NCI-H526 treated with DMSO at 0.1 percent for 48 hours (cell line): ENCODE measurements around the gene MFAP3L.

ENCODE experiments used
- DNase-seq: peaks from one replicate; lab custom pipeline; 2025; lab: John Stamatoyannopoulos, UW

The MFAP3L gene

DNA sequence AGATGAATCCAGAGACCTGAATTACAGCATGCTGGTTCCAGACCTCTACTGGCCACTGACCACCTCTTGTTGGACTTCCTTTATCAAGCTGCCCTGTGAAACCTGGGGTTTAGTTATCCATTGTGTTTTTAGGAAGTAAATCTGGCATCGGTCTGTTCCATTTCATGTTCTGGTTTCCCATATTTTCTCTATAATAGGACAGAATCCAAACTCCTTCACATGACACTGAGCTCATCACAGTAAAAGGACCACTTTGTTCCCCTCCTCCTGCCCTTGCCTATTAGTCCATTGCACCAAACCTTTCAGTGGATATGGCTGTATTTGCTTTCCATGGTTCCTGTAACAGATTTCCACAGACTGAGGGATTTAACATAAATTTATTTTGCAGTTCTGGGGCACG lies 4.0 kb downstream of the MFAP3L start:
- DNase-seq: no peak

DNA sequence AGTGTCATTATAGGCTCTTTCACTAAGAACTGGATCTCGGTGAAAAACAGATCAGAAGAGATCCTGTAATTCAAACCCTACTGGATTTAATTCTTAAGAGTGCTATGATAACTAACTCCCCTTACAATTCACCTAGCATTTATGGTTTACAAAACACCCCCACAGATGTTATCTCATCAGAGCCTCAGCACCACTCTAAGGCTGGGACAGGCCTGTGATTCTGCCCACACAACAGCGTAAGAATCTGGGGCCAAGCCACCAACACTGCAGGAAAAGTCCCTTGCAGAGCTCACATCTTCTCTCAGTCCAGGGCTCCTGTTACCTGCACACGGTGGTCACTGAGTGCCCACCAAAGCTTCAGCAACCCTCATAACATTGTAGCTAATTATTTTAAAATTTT lies 8.9 kb downstream of the MFAP3L start:
- DNase-seq: no peak

DNA sequence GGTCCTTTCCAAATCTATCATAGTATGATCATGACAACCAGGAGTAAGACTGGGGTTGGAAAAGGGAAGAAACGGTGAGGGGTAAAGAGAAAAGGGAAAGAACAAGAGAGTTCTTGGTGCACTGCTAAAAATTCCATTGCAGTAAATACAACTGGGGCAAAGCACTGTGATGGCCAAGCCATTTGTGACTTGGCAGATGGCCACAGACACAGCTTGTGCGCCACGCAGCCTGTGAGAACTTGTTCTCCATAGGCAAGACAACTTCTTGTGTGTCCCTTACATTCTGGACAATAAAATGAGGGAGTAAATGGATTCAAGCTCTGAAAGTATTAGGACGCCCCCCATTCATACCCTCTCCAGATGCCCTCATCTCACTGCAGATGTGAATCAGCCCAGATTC lies 10.9 kb downstream of the MFAP3L start:
- DNase-seq: no peak

DNA sequence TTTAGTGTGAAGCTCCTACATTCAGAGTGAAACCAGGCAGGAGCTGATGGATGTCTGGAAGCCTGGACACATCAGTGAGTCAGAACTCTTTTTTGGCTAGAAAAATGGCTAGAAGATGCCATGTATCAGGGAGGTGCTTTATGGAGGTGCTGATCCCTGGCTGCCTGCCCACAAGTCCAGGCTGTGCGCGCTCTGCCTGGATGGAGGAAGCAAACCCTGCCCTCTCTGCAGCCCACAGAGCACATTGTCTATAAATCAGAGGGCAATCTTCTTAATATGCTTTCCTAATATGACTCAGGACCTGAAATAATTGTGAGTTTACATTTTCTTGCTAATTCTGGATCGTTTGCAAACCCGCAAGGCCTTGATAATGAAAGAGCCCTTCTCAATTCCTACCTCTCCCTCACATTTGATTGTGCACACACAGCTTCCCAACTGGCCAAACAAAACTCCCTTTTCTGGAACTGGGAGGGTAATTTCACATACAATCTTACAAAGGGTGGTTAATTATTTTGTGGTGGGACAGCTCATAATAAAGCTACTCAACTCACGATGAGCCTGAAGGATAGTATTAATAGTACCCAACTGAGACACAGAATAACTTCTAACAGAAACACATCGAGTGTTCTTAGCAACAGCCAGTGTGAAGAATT lies 11.7 kb downstream of the MFAP3L start:
- DNase-seq: peak; percentile 63

DNA sequence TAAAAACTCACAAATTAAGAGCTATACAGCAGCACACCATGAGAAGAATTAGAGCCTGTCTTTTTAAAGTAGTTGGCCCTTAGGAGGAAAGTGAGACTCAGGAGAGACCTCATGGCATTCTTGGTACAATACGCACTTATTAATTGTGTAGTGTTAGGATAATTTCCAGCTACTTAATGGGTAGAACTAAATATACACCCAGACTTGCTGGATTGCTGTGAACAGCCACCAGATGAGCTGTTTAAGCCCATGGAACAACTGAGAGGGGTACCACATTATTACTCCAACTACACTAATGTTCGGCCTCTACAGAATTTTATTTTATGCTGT lies 13.6 kb downstream of the MFAP3L start:
- no peak for DNase-seq

DNA sequence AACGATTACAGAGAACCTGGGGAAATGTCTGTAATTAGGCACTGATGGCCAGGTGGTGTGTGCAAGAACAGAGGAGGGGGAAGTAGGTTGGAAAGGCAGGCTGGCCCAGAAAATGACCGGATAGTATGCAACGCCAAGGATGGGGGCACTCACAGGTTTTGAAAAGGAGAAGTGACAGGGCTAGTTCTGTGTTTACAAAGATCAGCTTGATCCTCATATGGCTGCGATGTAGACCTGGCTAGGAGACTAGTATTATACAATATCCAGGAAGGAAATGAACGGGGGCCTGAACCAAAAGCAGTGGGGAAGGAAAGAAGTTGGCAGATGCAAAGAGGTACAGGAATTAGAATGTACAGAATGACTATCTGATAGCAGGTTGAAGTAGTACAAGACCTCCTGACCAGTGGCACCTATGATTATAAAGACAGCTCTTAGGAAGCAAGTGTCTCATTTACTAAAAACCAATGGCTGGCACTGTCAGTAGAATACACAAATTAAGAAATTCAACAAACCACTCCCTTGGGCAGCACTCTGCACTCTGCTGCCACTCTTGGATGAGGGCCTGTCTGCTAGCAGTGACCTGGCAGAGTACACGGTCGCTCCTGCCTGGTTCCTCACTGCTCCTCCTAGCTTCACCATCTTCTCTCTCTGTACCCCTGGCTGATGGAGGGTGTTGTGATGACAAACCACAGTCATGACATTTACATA lies 14.1 kb downstream of the MFAP3L start:
- DNase-seq: no peak

DNA sequence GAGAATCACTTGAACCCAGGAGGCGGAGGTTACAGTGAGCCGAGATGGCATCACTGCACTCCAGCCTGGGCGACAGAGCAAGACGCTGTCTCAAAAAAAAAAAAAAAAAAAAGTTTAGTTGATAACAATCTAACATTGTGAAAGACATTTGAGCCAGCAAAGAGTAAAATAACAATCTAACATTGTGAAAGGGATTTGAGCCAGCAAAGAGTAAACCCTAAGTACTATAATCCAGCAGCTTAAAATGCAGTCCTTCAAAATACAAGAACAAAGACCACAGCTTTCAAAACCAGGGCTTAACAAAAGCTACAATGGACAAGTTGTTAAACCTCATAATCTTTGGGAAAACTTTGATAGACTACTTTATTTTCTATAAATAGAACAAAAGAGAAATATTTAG lies 16.9 kb downstream of the MFAP3L start:
- no peak for DNase-seq

DNA sequence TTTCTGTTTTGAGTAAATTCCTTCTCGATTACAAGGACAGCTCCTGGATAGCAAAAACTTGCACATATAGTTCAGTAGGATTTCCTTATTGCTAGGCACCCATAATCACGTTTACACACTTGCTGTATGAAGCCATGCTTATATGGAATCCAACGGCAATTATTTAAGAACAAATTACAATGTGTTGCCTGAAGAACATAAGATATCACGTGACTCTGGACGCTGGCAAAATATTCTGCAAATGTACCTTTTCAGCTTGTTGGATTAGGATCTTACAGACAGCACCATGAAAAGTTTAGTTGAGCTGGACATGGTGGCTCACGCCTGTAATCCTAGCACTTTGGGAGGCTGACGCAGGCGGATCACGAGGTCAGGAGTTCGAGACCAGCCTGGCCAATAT lies 17.4 kb downstream of the MFAP3L start:
- no peak for DNase-seq

DNA sequence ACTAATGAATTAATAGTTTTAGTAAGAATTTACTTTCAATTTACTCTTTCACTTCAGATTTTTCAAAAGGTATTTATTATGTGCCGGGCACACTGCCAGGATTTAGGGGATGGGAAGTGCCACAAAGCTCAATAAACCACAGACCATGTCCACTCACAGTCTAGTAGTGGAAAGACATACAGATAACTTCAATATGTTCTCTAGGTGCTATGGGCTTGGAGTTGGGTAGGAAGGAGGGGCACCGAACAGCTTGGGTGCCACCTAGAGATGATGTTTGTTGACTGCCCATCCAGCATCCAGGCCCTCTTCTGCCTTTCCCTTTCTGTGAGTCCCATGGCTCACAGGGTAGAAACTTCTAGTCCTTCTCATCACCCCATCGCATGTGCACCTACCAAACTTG lies 17.8 kb downstream of the MFAP3L start:
- no peak for DNase-seq

DNA sequence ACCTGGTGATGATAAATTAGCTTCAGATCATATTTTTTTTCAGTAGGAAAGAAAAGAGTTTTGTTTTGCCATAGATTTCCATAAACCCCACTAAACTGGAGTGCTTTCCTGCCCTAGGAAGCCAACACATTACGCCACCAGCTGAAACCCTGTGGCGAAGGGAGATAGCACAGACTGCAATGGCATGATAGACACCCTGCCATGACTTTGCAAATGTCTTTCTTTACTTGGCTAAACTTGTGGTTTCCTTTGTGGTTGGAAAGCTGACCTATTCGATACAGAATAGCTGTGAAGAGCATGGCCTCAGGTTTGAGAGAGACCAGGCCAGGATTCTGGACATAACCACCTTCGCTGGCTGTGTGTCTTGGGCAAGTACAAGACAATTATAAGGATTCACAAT lies 19.1 kb downstream of the MFAP3L start:
- no peak for DNase-seq

DNA sequence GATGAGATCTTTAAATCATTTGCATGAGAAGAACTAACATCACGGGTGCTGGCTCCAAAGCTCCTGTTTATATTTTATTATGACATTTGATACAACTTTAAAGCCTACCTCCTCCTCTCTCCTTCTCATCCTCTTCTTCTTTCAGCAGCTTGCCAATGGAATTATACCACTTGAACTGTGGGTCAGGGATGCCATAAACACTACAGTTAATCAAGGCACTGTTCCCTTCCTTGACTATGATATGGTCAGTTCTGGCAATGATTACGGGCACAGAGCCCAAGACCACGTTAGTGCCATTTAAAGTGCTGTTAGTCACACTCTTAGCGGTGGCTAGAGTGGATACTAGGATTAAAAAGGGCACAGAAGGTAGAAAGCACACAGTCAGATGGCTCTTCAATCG lies 20.7 kb downstream of the MFAP3L start:
- no peak for DNase-seq

DNA sequence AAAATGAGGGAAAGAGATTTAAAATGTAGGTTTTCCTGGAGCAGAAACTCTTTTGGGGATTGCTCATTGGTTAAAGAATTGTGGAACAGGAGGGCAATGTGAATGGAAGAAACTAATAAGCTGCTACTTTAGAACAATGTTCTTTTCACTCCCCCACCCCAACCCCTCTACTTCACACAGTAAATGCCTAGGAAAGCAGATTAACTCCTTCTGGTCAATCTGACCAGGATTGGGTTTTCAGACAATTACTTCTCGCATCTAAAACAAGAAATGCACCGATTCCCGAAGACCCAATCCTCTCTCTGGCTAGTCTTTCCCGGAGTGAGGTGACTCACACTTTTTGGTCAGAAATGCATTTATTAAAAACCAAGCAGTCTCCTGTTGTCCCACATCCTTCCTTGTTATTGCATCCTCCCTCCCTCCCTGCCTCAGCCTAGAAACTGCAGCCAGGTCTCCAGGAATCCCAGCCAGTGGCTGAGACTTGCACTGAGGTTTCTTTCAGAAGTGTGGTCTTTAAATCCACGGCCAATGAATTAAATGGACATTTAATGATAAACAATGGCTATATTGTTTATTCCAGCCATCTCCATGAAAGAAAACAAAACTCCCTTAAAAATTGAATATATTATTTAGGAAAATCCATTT lies 21.4 kb downstream of the MFAP3L start:
- DNase-seq: no peak

DNA sequence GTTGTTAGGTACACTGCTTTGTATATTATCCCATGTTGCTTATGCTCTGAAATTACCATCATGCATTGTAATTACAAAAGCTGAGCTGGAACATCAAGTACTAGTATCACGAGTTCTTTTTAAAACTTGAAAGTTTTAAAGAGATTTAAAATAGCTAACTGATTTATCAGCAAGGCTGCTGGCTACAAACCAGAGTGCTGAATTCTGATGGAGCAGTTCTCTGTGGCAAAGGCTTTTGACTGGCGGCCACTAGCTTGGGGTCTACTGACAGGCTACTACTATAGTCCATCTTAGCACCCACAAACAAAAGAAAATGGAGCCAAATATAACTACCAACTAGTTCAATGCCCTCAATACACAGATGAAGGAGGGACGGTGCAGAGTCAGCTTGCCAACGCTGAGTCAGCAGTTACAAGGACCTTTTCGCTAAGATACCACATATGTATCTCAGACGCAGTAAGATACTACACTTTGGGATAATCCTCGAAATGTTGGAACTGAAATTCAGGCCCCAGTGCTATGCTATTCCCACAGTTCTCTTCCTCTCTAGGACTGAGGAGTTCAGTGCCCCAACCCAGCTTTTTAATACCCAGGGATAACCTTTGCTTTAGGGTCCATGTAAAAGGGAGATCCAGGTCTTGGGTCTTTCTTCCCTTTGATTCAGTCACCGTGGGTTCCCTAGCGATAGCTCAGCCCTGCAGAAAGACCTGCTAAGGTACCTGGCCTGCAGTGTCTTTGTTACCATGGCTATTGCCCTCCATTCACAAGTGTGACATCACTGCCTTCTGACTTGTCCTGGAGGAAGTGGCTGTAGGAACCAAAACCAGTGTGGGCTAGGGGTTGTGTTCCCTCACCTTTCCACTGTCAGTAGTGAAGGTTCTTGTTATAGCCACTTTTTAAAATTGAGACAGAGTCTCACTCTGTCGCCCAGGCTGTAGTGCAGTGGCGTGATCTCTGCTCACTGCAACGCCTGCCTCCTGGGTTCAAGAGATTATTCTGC lies 22.8 kb downstream of the MFAP3L start:
- DNase-seq: no peak

DNA sequence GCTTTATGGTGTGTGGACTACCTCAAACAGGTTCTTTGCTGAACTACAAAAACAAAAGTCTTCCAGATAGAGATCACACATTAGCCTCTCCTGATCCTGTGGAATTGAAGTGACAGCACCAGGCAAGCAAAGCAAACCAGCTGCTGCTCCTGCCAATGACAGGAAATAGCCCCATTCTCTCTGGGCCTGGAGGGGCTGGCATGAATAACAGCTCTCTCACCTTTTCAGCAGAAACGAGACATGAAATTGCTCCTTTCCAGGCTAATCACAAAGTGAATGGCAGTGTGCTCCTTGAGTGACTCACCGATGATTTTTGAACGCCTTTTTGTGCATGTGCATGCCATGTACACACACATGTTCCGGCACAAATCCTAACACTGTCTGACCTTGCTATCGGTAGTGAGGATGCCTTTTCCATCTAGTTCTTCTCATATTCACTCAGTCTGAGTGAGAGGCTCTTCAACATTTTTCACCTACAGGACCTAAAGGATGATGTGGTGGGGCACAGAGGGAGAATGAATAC lies 24.4 kb downstream of the MFAP3L start:
- no peak for DNase-seq

DNA sequence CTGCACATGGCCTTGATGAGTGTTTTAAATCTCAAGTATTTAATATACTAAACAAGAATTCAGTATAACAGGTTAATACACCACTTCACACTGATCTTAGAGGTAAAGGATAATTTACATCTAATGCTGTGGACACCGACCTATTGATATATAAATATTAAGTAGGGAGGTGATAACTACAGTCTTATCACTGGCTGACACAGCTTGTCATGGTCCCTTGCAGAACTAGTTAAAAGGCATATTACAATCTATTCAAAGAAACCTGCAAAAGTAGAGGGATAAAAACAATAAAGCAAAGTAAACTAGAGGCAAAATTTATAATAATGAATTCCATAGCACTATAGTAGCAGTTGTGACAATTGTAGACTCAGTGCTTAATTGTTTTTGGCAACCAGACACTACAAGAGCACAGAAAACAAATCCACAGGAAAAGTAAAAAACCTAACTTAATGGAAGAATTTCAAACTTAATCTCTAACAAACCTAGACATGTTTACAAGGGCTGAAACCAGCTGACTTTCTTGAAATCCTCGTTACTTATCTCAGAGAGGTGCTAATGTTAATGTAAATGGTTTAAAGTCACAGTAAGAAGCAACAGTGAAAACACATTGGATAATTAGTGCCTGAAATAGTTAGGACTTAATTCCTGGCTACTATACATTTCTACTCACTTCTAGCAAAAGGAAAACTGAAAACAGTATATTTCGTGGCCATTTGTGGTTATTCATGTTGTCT lies 25.0 kb downstream of the MFAP3L start:
- DNase-seq: no peak

DNA sequence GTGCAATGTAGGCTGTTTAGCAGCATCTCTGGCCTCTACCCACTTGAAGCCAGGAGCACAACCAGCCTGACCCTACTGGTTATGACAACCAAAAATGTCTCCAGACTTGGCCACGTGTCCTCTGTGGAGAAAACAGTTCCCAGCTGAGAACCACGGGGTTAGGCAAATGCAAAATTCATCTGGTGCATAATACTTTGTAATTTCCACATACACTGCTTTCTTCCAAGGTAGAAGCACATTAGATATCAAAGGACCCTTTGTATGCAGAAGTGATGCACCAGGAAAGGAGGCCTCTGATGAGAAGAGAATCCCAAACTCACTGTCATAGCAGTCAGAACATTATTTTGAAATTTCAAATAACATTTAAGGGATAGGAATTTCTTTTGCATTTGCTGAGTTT lies 26.3 kb downstream of the MFAP3L start:
- DNase-seq: no peak

DNA sequence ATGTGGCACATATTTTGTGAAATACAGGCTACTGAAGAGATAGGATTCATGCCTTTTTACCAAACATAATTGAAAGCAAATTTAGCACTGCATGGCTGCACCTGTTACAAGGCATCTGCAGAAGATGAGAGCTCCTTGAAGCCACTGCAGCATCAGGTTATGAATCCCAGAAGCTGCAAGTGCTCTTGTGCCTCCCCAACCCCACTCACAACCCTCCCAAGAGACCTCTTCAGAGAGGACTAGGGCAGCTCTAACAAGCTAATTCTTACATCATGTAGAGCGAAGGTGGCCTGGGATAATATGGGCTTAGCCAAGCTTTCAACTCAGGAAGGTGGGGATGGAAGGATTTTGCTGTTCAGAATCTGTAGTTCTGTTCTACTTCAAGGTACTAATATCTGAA lies 27.2 kb downstream of the MFAP3L start:
- DNase-seq: no peak

DNA sequence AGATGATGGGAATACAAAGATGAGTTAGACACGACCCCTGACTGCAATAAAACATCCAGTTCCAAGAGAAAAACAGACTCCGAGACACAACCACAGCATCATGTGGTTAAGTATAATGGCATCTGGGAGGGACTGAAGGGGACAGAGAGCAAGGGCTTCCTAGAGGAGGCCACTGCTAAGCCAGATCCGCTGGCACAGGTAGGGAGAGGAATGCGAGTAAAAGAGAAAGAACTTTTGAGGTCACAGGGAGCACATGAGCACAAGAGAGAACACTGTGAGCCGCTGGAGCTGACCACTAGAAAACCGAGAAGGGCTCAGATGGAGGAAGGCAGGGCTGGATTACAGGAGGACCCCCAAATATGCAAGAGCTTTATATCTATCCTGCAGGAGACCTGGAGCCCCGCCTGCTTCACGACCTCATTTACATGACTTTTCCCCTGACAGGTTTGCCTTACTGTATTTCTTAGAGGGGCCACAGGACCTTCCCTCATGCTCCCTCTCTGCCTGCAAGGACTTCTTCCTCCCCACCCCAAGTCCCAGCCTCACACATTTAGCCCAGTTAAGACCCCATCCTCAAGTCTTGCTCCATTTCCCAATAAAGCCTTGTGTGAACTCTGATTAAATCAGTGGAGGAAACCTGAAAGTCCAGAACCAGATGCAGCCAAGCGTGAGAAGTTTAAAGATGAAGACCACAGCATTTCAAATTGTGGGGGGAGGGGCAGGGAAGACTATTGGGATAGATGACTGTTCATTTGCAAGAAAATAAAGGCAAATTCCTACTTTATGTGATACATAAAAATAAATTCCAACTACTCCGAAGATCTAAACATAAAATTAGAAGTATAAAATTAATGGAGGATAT lies 29.6 kb downstream of the MFAP3L start:
- no peak for DNase-seq

DNA sequence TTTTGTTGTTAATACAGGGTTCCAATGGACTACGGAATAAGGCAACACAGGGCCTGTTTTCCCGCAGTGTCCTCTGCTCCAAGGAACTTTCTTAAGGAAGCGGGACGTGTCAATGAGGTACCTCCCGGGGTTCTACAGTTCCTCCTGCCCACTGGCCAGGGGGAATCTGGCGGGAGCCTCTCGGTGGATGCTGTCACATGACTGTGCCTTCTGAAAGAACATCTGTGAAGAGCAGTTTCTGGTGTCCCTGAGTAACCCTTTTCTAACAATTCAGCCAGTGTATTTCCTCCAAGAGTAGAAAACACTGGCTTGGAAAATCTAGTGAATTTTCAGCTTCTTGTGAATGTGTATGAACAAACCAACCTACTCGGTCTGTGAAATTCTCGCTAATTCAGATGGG lies 32.7 kb downstream of the MFAP3L start:
- no peak for DNase-seq

DNA sequence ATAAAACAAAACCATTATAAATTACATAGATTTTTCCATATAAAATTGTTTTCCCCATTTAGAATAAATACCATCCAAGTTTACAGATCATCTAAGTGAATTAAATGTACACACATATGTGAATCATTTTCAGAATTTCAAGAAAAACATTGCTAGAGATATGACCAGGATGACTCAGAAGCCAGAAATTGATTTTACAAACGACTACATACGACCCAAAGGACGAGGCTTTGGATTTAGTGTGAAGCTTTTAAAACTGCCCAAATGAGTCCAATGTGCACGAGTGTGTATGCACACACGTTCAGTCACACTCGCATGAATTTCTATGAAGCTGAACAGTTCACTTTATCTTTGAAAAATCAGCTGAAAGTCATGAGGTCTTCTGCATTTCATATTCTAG lies 37.9 kb downstream of the MFAP3L start:
- no peak for DNase-seq
